GM19397 (cell line): ENCODE data around the gene CMTM1.

Source experiments
- ATAC-seq: cut with Tn5 transposase; IDR thresholded peaks from one replicate; pipeline ENCODE4 v1.9.1; 2021; ENCODE audit warnings: mild to moderate bottlenecking, moderate library complexity; ENCODE audit not compliant: unreplicated experiment

CMTM1 gene

GRCh38 chr16:66538910-66539309 lies 27.3 kb upstream of the CMTM1 start:
- ATAC-seq = no peak

DNA sequence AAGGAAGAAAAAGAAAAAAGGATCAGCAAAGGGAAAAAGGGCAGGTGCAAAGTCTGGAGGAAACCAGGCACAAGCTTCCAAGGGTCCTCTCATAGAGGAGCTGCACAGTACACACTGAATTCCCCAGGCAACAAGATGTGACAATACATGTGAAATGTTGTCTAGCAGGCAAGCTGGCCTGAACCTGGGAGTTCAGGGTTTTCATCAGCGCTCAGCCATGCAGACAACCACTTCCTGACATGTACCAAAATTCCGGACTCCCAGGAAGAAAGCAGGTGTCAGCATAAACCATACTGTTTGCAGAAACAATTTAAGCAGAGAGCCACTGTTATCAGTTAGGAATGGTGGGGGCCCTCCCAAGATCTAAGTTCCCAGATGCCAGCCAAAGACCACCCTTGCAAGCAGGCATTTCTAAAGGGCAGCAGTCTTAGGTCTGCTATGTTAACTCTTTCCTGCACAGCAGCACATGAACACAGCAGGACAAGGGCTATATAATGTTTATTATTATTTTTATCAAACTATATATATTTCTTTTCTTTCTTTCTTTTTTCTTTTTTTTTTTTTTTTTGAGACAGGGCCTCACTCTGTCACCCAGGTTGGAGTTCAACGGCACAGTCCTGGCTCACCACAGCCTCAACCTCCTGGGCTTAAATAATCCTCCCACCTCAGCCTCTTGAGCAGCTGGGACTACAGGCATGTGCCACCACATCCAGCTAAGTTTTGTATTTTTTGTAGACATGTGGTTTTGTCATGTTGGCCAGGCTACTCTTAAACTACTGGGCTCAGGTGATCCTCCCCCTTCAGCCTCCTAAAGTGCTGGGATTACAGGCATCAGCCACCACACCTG lies 26.4 kb upstream of the CMTM1 start:
- no peak for ATAC-seq

- no peak for ATAC-seq
These were observed 24.6 kb upstream of the CMTM1 start for GRCh38 chr16:66541388-66542355.

- no peak for ATAC-seq
These were observed 23.8 kb upstream of the CMTM1 start for GRCh38 chr16:66542396-66542795.

- no peak for ATAC-seq
These were observed 22.7 kb upstream of the CMTM1 start for GRCh38 chr16:66543541-66543940.

DNA sequence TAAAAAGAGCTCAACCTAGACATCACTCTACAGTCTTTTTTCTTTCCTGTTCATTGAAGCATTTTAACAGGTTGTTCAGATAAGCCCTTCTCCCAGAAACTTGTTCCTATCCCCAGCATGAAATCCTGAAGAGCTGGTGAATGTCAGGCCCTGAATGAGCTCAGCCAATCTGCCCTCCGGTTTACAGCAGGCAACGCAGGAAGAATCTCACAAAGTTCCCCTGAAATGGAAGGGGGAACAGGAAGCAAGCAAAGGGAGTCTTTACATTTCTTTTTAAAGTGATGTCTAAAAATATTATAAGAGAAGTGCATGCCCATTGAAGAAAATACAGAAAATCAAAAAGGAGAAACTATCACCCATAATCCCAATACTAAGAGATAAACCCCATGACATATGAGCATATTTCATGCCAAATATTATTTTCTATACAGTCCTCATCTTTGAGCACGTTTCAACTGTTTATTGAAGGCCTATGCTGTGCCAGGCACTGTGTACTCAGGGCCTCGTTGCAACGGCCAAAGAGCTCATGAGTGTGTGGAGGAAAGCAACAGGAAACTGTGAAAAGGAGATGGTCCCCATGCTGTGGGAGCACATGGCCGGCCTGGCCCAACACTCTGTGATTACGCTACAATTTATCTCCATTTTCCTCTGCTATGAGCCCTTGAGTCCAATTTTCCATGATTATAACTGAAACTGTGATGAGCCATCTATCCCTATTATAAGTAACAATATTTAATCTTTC lies 22.1 kb upstream of the CMTM1 start:
- no peak for ATAC-seq

- no peak for ATAC-seq
These were observed 18.9 kb upstream of the CMTM1 start for GRCh38 chr16:66547101-66547989.

DNA sequence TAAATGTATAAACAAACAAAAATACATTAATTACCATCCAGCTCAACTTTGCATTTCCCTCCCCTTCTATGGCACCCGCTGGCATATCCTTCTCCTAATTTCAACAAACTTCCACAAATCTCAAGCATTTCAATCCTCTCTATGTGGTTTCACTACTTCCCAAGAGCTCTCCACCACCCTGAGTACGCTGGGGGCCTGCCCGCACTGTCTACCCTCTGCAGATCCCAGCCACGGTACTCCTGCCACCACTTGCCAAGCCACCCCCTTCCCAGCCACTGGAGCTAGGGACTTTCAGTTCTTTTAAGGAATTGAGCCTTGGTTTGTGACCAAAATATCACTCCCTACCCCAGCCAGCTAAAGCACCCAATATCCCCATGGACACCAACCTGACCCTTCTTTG lies 18.2 kb upstream of the CMTM1 start:
- ATAC-seq = no peak

- no peak for ATAC-seq
These were observed 17.4 kb upstream of the CMTM1 start for GRCh38 chr16:66548868-66549267.

GRCh38 chr16:66549284-66550131 lies 16.7 kb upstream of the CMTM1 start, which contains the start of gene TK2:
Gene TK2, minus strand, starts transcription at chr16:66550122. Its CDS starts 61 bp downstream, at chr16:66550061.
- no peak for ATAC-seq

DNA sequence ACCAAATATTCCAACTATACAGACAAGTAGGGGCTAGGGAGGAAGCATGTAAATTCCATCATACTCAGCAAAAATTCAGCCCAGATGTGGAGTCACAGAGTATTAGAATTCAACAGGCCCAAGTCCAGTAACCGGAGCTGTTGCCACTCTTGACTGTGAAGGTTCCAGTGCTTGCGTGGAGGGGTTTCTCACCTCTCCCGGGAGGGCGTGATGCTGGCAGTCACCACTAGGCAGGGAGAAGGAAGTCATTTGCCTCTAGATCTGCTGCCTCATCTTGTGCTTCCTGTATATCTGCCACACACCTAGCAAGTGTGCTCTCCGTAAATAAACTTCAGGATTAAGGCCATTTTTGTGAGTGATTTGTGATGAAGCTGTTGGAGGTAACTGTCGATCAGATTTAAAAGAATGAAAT lies 14.9 kb upstream of the CMTM1 start:
- no peak for ATAC-seq

DNA sequence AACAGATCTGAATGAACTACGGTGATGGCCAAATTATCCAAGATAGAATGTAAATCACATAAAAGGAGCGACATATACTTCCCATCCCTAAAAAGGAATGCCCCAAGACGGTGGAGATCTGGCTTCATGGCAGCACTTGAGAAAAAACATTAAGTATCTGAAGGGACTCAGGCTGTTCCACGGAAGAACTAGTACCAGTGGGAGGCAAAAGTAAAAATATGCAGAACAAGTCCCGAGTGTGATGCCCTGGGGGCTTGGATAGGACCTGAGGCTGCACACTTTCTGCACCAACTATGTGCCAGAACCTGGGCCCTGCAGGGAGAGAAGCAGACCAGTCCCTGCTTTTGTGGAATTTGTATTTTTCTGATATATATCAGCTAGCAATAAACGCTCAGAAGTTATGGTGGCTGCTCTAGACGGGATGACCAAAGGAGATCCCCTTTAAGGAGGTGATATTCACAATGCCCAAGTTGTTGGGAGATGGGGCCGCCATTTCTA lies 14.4 kb upstream of the CMTM1 start:
- ATAC-seq = no peak

DNA sequence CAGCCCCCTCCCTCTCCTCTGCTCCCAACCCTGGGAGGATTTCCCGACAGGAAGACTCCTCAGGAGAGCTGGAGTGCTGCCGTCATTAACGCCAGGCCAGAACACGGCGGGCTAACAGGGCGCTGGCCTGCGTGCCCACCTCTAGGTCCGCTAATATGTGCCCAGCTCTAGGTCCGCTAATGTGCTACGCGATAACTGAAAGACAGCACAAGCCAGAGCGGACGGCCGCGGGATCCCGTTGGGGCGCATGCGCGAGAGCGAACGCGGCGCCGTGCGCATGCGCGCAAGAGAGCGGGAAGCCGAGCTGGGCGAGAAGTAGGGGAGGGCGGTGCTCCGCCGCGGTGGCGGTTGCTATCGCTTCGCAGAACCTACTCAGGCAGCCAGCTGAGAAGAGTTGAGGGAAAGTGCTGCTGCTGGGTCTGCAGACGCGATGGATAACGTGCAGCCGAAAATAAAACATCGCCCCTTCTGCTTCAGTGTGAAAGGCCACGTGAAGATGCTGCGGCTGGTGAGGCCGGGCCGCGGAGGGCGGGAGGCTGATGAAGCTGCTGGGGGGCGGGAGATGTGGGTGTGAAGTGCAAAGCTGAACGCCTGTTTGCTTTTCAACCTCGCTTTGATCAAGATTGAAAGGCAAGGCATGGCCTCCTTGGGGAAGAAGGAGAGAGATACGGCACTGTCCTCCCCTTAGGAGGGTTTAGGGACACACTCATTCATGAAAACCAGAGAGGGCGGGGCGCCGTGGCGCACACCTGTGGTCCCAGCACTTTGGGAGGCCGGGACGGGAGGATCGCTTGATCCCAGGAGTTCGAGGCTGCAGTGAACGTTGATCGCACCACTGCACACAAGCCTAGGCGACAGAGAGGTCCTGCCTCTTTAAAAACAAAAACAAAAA lies 13.7 kb upstream of the CMTM1 start, which contains the start of gene CKLF:
Gene CKLF, plus strand, starts transcription at position 291 of the 892 bp plus-strand sequence. Its CDS starts 140 bp downstream, at position 431.
- peak; percentile 79 for ATAC-seq

DNA sequence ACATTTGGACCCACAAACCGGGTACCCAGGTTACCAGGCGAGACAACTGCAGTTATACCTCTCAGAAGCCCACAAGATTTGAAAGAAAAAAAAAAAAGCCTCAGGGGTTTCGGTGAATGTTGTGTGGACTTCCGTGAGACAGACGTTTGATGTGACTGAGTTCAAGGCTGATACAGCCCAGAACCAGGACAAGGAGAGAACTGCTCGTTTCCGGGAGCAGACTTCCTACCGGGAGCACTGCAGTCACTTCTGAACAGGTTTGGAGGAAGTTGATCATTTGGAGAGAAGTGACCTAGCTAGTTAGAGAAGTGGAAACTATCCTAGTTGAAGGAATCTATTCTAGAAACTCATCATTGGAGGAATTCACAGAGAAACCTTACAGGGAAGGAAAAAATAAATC lies 13.0 kb upstream of the CMTM1 start:
- no peak for ATAC-seq

DNA sequence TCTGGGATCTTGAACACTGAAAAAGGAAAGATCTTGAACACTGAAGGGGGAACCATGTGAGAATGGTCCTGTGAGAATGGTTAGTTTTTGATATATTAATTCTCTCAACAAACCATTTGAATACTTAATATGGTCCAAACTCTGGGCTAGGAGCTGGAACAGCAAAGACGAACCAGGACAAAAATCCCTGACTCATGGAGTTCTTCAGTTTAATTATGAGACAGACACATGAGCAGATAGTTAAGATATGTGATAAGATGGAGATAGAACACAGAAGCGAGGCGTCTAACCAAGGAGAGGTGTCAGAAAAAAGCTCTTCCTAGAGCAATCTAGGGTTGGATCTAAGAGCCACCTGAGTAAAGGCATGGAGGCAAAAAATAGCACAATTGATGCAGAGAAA lies 12.2 kb upstream of the CMTM1 start:
- no peak for ATAC-seq

DNA sequence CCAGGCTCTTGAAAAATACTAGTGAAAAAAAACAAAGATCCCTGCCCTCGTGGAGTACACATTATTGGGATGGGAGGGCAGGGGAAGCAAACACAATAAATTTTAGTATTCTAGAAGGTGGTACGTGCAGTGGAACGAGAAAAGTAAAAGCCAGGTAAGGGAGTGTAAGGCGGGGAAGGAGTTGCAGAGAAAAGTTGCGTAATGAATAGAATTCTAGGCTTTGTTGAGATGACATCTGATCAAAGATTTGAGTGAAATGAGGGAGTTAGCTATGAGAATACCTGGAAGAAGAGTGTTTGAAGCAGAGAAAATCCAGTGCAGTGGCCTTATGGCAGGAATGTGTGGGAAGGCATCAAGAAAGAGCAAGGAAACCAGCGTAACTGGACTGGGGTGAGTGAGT lies 11.7 kb upstream of the CMTM1 start:
- ATAC-seq = no peak

- ATAC-seq = no peak
These were observed 6.1 kb upstream of the CMTM1 start for GRCh38 chr16:66560107-66560506.
